Erythroblast (primary cell): Measurements from ENCODE around the gene PLCB4.

ENCODE experiments used
- GATA1 ChIP-seq: IDR thresholded peaks from 2 replicates; pipeline ENCODE4 v1.6.1; 2011; ENCODE audit warnings: low read depth, mild to moderate bottlenecking, control low read depth, low read length, moderate library complexity
- POLR2A ChIP-seq: IDR thresholded peaks from 2 replicates; pipeline ENCODE4 v1.6.1; 2011; ENCODE audit warnings: mild to moderate bottlenecking, low read length

- no peak for TF ChIP-seq POLR2A
- no peak for TF ChIP-seq GATA1
These were observed 9.0 kb upstream of the PLCB4 start for GRCh38 chr20:9059931-9060330.
